Loucy (cell line): ENCODE data around the gene RAB24.

ENCODE experiments used
- EZH2phosphoT487 ChIP-seq: fragments of 200-600 bp; IDR thresholded peaks from 2 replicates; pipeline ENCODE4 v1.6.1; 2018; ENCODE audit warnings: antibody characterized with exemption, mild to moderate bottlenecking, moderate library complexity, borderline replicate concordance
- TF ChIP-seq, protein P1 (sequence below): fragments of 200-600 bp; sonication (generic); conservative IDR thresholded peaks from 2 replicates; pipeline ENCODE4 v1.5.1; 2014; ENCODE audit warnings: mild to moderate bottlenecking, antibody characterized with exemption, low read length

- TF ChIP-seq, protein P1, sequence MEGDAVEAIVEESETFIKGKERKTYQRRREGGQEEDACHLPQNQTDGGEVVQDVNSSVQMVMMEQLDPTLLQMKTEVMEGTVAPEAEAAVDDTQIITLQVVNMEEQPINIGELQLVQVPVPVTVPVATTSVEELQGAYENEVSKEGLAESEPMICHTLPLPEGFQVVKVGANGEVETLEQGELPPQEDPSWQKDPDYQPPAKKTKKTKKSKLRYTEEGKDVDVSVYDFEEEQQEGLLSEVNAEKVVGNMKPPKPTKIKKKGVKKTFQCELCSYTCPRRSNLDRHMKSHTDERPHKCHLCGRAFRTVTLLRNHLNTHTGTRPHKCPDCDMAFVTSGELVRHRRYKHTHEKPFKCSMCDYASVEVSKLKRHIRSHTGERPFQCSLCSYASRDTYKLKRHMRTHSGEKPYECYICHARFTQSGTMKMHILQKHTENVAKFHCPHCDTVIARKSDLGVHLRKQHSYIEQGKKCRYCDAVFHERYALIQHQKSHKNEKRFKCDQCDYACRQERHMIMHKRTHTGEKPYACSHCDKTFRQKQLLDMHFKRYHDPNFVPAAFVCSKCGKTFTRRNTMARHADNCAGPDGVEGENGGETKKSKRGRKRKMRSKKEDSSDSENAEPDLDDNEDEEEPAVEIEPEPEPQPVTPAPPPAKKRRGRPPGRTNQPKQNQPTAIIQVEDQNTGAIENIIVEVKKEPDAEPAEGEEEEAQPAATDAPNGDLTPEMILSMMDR, result no peak
- no peak for TF ChIP-seq EZH2phosphoT487
Measured at GRCh38 chr5:177311723-177312648, 8.5 kb upstream of the RAB24 start, which contains the start of gene MXD3.
